Measurements from ENCODE around the gene NAA15.
"Not testable (repeated sequence)": the region's sequence is repeated elsewhere in the genome, so short reads cannot be mapped to it uniquely, and the experiment has no call there.

The NAA15 gene

DNA sequence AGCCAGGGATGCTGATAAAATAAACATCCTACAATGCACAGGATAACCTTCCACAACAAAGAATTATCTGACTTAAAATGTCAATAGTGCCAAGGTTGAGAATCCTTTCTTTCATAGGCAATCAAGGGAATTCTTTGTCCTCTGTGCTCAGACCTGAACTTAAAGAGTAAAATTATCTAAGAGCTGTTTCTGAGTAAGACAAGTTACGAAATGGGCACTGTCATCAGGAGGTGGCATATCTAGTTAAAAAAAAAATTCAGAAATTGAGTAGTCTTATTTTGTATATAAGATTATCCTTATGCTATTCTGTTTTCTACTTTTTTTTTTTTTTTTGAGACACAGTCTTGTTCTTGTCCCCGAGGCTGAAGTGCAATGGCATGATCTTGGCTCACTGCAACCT is 149.3 kb downstream of the NAA15 start:
- no peak for DNase-seq

DNA sequence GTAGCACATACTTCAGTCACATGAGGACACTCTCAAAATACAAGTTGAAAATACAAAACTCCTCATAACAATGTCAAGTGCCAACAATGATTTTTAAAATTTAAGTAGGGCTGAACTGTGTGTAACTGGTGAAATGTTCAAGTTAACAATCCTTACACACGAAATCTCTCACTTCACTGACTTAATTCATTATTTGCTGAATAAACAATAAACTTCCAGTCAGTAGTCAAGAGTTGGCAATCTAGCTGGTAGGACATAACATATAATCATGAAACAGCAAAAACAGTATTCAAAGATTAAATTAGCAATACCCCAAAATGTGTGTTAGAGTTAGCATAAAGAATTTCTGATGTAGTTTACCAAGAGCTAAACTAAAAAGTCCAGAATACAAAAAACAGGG is 150.7 kb downstream of the NAA15 start:
- no peak for DNase-seq

DNA sequence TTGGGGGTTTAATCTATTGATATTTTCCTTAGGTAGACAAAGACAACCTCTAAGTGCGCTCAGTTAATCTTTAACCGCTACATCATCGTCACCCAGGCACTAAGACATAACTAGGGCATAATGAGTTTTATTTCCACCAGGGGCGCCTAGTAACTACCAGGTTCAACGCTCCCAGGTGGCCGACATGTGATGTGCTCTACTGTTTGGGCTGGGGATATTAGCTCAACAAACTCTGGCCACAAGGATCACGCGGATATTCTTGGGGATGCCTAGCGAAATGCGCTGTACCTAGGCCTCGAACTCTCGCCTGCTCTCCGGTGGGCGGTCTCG is 151.7 kb downstream of the NAA15 start:
- peak in 3 of 58 donors; percentile 39 to 67 (median 50) for DNase-seq

DNA sequence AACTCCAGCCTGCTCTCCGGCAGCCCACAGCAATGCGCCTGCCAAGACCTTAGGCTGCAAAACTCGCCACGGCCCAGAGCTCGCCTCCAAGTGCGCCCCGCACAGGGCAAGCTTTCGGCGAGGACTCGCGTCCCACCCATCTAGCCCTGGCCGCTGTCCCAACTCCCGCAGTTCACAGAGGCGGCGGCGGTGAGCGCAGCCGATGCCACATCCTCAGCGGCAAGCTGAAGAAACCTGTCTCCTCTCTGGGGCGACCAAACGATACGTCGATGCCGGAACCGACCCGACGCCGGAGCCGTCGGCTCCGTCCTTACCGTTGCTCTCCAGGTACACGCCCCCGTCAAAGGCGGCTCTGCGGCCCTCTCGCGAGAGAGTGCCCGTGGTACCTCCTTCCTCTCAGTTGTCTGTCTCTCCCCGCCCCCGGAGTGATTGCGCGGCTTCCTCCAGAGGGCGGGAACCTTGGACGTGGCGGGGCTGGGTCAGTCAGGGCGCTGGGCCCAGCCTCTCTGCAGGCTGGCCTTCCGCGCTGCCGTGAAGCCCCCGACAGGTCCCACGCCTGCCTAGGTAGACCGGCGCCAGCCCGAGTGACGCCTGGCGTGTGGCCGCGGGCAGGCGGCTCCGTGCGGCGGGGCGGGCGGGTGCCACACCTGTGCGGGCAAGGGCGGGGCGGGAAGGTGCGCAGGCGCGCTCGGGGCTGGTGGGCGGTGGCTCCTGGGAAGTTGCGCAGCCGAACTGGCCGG is 152.2 kb downstream of the NAA15 start:
- peak; percentile 67 to 99 (median 93) for DNase-seq

DNA sequence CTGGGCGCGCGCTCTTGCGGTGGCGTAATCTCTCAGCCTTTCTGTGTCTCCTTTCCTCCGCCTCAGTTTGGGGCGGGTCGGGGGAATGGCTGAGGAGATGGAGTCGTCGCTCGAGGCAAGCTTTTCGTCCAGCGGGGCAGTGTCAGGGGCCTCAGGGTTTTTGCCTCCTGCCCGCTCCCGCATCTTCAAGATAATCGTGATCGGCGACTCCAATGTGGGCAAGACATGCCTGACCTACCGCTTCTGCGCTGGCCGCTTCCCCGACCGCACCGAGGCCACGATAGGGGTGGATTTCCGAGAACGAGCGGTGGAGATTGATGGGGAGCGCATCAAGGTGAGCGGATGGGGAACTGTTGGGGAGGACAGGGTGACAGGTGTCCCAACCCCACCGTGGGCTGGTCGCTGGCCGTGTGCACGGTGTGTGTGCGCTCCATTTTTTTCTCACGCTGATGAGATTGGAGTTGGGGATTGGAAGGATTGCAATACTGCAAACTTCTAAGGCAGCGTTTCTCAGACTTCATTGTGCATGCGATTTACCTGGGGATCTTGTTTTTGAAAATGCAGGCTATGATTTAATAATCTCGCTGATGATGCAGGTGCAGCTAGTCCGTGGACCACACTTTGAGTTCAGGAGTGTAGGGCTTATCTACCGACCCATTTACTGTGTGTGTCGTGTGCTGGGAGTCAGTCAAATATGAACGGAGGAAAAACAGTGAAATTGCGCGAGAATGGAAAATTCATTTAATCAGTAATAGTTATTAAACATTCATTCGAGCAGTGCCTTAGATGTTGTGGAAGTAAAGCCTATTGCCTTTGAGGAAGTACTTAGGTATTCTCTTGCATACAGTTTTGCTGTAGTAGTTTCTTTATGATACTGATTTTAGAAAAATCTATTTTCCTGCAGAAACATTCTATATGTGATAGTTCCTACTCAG is 153.1 kb downstream of the NAA15 start, which contains the start of gene RAB33B:
Gene RAB33B, plus strand, starts transcription at position 11 of the 935 bp plus-strand sequence. Its CDS starts 75 bp downstream, at position 86.
- peak in 5 of 58 donors; percentile 20 to 84 (median 43) for DNase-seq

DNA sequence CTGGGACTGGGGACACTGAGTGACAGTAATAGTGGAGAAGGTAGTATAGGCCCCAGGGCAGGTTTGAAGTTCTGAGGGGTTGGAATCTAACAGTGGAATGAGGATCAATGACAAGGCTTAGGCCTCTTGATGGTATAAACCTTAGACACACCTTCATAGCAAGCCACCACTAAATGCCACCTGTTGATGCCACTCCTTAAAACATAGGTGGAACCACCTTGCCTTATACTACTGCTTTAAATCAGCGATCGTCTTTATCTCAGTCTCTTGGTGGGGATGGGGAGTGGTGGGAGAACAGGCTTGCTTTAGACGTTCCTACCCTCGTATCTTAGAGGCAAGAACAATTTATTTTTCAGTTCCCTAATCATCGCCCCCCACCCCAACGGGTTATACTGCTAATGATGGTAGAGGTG is 153.8 kb downstream of the NAA15 start:
- DNase-seq: peak in 2 of 58 donors; percentile 1 to 22

DNA sequence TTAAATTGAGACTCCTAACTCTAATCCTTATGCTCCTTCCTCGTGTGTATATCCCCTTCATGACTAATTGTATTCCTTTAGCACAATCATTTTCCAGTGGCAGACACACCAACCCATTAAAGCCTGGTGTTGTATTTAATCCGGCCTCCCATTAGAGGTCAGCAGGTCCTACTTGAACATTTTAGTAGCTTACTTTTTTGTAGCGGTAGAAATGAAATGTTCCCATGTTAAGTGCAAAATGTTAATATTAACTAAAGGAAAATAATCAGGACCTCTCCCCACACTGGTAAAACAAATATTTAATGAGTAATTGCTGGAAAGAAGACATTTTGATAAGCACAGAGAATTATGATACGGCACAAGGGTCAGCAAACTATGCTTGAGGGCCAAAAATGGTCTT is 156.0 kb downstream of the NAA15 start:
- no peak for DNase-seq

DNA sequence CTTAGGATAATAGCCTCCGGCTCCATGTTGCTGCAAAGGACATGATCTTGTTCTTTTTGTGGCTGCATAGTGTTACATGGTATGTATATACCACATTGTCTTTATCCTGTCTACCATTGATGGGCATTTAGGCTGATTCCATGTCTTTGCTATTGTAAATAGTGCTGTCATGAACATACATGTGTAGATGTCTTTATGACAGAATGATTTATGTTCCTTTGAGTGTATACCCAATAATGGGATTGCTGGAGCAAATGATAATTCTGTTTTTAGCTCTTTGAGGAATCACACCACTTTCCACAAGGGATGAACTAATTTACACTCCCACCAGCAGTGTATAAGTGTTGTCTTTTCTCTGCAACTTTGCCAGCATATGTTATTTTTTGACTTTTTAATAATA is 157.2 kb downstream of the NAA15 start:
- DNase-seq: no peak

DNA sequence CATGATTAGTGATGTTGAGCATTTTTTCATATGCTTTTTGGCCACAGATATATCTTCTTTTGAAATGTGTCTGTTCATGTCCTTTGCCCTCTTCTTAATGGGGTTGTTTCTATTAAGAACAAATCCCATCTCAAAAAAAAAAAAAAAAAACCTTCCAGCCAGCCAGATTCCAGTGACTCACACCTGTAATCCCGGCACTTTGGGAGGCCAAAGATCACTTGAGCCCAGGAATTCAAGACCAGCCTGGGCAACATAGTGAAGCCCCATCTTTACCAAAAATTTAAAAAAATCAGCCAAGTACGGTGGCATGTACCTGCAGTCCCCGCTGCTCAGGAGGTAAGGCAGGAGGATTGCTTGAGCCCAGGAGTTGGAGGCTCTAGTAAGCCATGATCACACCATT is 157.7 kb downstream of the NAA15 start:
- no peak for DNase-seq

DNA sequence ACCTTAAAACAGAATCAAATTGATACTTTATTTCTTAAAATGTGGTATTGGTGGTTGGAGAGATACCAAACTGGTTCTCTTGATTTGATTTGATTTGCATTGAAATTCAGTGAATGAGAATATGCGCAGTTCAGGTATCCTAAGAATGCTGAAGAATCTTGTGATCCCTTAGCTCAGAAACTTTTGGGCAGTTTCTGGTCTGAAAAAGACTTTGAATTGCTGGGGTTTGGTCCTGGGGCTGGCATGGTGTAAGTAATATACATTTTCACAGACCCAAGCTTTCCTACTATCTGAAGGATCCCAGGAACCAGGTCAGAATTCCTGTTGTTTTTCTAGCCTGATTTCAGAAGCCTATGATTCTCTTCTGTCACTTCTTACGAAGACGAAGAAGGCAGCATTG is 159.3 kb downstream of the NAA15 start:
- no peak for DNase-seq

DNA sequence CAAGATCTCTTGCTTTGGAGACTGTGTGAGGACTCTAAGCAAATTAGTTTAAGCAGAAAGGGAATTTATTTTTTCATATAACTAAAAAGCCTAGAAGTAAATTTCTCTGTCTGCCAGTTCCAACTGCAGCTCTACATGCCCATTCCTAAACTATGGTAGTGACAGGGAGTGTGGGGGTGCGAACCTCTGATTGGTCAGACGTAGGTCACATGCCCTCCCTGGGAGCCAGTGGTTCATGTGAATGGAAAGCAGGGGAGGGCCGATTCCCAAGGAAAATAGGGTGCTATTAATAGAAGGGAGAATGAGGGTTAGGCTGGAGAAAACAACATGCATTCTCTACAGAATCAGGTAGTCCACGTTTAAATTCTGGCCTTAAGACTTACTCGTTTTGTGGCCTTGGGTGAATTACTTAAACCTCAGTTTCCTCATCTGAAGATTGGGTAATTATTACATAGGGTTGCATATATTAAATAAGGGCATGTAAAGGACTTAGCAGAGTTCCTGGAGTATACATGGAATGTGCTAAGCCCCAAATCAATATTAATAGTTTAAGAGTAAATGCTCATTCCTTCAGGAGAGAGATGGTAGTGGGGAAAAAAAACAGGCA is 159.8 kb downstream of the NAA15 start:
- no peak for DNase-seq

DNA sequence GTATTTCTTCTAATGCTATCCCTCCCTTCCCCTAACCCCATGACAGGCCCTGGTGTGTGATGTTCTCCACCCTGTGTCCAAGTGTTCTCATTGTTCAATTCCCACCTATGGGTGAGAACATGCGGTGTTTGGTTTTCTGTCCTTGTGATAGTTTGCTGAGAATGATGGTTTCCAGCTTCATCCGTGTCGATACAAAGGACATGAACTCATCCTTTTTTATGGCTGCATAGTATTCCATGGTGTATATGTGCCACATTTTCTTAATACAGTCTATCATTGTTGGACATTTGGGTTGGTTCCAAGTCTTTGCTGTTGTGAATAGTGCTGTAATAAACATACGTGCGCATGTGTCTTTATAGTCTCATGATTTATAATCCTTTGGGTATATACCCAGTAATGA is 163.2 kb downstream of the NAA15 start:
- DNase-seq: not testable (repeated sequence)

DNA sequence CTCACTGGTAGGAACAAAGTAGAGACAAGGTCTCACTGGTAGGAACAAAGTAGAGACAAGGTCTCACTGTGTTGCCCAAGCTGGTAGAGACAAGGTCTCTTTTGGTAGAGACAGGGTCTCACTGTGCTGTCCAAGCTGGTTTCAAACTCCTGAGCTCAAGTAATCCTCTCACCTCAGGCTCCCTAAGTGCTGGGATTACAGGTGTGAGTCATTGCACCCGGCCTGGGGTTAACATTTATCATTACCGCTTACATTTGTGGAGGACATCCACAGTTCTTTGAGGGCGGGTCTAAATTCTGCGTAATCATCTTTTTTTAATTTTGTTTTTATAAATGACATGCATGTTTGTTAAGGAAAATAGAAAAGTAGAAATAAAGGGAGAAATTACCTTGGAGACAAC is 164.6 kb downstream of the NAA15 start:
- DNase-seq: no peak

DNA sequence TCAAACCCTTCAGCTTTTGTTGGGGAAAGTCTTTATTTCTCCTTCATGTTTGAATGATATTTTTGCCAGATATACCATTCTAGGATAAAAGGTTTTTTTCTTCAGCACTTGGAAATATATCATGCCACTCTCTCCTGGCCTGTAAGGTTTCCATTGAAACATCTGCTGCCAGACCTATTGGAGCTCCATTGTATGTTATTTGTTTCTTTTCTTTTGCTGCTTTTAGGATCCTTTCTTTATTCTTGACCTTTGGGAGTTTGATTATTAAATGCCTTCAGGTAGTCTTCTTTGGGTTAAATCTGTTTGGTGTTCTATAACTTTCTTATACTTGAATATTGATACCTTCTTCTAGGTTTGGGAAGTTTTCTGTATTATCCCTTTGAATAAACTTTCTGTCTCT is 167.5 kb downstream of the NAA15 start:
- not testable (repeated sequence) for DNase-seq

DNA sequence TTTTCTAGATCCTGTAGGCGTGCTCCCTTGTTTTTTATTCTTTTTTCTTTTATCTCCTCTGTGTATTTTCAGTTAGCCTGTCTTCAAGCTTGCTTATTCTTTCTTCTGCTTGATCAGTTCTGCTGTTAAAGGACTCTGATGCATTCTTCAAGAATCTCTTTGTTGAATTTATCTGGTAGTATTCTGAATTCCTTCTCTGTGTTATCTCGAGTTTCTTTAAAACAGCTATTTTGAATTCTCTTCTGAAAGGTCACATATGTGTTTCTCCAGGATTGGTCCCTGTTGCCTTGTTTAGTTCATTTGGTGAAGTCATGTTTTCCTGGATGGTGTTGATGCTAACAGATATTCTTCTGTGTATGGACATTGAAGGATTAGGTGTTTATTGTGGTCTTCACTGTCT is 167.9 kb downstream of the NAA15 start:
- no peak for DNase-seq
